ENCODE measurements around the gene BCL2.

The BCL2 gene

DNA sequence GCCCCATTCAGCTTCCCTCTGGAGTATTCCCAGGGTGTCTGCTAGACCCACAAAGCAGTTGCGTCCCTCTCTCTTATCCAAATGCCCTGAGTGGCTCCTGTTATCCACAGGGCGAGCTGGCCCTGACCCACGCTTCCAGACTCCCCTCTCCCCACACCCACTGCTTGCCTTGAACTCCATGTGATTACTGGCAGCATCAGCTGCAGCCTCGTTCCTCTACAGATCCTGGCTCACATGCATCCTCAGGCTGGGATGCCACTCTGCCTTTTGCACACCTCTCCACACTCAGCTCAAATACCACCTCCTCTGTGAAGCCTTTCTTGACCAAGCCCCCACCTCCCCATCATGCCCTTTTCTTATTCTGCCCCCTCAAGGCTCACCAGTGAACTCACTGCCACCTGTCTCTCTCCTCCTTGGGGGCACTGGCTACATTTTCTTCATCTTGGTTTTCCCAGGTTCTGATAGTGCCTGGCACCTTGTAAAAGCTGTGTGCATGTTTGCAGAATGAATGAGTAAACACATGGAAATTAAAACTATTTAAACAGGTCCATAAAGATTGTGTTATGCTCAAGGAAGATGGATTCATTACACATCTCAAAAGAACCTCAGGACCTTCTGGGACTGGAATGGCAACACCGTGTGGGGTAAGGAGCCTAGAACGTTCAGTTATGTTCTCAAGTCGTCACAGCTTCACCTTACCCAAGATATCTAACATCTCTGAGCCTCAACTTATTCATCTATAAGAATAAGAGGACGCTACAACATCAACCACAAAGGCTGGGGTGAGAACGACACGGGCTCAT is 165.0 kb downstream of the BCL2 start:
- no peak for DNase-seq

DNA sequence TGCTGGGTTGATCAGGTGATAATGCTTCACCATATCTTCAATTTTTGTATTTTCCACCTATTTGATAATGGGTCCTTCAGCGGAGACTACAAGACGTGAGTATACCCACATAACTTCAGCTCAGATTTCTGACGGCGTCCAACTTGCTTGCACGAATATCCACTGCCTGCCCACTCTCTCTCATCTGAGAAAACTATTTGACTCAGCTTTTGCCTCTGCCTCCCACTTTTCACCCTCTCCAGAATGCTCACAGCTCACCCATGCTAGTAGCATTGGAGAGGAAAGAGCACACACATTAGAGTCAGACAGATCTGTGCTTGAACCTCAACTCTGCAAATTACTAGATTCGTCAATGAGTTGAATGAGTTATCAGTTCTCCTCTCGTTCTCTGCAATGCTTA is 166.8 kb downstream of the BCL2 start:
- no peak for DNase-seq

DNA sequence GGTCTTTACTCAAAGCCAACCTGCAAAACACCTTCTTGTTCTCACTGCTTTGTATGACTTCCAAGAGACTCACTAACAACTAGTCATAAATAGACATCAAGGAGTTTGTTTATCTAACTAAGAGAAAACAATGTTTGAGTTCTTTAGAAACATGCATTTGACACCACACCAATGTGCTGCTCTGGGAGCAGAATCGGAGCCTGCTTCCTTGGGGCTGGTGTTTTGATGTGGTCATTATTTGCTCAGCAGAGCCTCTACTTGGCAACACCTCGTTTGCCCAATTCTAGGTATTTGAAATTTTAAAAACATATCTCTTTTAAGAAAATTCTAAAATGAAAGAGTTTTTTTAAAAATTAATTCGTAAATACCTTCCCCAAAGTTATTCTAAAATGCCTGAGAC is 167.5 kb downstream of the BCL2 start:
- DNase-seq: peak; percentile 58

DNA sequence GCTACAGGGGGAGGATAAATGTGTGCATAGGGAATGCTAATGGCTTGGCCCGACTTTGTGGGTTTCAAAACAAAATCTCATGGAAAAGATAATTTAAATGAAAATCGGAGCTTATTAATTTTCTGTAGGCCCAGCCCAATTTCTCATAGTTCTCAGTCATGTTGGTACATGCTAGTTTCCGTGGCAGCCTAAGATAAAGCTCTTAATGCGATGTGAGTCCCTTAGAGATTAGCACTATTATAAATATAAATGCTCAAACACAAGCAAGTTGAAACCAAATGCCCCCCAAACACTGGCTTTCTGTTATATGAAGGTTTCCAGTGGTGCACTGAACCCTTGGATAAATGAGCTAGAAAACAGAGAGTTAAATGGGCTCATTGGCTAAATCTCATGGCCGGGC is 168.0 kb downstream of the BCL2 start:
- no peak for DNase-seq

DNA sequence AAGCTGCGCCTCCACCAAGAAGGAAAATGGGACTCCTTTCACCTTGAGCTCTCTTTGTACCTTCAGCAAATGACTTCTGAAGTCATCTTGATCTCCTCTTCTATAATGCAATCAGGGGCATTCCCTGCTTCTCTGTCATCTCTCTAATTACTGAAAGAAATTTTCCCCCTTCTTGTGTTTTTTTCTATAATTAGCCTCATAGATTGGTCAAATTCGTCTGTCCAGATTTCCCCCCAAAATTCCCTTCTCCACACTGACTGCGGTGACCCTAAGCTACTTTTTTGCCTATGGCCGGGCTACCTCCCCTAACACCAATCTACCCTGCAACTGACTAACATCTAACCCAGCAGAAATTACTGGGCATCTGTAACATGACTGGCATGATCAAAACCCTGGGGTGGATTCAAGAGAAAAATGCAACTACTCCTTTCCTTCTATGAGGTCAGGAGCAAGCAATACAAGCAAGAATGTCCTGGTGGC is 168.6 kb downstream of the BCL2 start:
- no peak for DNase-seq

DNA sequence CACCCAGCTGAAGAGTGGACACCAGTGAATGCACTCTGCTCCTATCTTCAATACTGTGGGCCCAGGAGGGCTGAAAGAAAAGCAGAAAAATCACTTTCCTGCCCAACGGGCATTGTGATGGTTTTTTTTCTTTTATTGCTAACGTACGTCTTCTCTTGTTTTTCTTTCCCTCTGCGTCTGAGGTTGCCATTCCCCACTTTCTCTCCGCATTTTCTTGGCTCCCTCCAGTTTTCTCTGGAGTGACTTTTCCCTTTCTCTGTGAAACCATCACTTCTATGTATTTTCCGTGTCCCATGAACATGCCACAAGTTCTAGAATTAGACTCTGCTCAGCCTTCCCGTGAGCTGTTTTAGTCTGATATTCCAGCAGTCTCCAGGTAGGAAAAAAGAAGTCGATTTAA is 169.2 kb downstream of the BCL2 start:
- DNase-seq: no peak

DNA sequence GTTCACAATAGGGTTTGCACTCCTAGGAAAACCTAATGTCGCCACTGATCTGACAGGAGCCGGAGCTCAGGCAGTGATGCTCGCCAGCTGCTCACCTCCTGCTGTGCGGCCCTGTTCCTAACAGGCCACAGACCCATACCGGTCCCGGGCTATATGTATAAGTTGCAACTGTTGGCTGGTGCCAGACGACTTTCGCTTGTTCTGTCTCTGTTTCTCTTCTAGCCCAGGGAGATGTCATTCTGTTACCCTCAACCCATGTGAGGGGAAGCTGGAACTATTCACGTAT is 170.3 kb downstream of the BCL2 start:
- no peak for DNase-seq

DNA sequence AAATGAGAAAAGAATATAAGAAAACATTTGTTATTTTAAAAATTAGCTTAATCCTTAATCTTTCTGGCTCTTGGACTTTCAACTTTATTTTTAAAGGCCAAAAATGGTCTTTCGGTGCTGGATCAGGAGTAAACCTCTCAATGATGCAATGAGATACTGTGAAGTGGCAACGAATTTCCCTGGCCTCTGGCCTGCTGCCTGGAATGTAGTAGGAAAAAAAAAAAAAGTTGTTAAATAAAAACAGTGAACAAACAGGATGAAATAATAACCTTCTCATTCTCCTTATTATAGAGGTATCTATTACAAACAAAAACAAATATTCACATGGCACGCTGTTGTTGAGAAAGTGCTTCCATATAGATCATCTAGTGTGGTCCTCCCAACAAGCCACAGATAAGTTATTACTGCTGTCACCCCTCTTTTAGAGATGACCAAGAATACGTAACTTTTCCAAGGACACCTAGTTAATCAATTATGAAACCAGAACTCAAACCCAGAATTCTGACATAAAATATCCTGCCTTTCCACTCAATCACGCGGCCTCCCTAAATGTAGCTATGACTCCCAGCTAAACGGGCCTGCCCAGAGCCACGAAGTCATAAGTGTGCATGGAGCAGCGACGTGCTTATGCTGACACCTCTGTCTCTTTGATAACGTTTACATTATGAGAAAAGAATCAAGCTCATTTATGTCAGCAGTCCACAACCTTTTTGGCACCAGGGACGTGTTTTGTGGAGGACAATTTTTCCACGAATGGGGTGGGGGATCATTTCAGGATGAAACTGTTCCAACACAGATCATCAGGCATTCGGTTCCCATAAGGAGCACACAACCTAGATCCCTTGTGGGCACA is 170.9 kb downstream of the BCL2 start:
- no peak for DNase-seq

DNA sequence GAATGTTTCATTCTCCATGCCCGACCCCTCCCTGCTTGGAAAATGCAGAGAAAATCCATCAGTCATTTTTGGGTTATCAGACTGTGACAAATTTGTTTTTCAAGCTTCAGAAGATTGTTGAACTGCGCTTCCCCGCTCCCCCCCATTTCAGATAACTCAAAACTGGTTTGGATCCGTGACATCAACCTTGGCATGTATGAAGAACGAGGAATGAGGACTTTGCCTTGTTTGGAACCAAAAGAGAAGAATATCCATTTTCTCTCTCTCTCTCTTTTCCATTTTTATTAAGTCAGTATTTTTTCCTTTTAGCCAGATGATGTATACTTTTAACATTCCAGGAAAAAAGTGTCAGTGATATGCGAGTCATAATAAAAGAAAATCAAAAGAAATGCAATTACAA is 171.6 kb downstream of the BCL2 start:
- no peak for DNase-seq

DNA sequence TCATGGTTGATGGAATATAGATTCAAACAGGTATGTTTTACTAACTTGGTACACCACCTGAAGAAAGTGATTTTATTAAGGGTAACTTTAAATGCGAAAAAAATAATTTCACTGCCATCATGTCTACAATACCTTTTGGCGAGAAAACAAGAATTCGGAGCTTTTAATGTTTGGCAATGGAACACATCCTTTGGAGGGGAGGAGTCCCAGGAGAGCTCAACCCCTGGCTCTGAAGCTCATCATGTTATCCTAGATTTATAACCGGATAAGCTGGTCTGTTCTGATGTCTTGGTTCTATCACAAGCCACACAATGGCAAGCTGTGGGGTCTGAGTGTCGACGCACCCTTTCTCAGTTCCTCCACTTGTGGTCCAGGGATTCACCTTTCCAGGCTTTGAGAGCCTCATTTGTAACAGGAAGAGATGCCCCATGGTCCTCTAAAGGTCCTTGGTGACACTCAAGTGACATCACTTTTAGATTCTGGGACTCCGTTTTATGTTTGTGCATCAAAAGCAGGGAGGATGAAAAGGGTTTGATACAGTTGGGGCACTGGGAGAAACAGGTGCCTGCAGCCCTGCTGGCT is 172.7 kb downstream of the BCL2 start:
- DNase-seq: no peak

DNA sequence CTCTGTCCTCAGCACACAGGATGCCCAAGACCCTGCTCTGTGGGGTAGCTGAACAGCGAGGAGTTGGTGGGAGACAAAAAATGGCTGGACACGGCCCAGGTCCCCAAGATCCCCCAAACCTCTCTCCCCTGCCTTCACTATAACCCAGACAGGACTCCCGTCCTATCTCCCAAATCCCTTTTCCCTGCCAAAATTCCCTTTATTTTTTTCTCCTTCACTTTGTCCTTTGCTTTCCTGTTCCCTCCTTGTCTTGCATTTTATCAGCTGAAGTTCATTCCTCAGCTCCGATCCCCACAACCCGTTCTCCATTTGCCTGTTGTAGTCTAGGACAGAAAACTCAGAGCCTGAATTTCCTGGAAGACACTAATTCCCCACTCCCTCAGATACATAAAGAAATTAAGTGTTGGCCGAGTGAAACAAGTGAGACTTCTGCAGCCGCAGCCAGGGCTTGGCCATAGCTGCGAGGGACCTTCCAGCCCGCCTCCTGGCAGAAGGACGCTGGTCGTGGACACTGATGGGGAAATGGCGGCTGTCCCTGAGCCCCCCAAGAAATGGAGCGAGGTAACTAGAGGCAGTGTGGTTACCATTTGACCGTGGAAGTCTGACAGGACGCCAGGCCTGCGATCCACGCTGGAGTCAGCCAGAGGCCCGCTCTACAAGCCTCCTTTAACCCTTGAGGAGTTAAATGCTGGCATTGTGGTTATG is 173.6 kb downstream of the BCL2 start:
- no peak for DNase-seq

DNA sequence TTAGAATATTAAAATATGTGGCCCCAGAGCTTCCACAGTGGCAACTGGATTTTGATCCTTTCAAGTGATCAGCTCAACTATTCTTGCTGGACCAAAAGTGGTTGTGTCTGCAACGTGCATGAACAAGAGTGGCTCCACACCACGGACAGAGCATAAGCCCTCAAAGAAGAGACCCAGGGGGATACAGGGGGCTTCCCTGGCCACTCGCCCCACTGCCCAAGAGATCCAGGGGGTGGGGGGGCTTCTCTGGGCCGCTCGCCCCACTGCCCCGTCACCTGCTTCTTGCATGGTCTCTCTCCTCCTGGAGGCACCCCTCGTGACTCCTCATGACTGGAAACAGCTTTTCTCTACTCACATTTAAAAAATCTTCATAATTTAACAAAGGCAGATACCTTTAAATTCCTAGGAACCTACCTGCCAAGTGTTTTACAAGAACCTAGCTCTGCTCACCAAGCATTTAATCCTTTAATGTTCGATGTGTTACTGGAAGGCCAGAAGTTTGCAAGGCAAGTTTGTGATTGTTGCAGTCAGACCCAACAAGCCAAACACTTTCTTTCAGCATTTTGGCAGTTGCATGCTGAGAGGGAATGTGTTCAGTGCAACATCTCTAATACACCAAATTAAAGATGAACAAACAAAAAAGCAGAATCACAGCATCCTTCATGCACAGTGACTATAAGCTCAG is 174.3 kb downstream of the BCL2 start:
- DNase-seq: no peak

DNA sequence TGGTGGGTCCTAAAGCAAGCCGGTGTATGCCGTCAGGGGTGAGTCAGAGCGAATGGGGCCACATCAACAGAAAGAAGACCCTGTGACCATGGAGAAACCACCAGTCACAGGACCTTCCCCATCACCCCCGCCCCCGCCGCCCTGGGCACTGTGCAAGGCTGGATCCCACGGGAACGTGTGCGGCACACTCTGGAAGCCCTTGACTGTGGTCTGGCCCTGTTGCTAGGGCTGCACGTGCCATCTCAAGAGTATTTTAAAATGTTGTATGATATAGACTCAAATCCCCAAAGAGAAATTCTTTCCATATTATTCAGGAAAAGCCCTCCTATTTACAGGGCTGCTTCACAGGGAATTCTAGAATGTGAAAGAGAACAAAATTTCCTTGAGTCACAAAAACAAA is 174.8 kb downstream of the BCL2 start:
- DNase-seq: no peak

DNA sequence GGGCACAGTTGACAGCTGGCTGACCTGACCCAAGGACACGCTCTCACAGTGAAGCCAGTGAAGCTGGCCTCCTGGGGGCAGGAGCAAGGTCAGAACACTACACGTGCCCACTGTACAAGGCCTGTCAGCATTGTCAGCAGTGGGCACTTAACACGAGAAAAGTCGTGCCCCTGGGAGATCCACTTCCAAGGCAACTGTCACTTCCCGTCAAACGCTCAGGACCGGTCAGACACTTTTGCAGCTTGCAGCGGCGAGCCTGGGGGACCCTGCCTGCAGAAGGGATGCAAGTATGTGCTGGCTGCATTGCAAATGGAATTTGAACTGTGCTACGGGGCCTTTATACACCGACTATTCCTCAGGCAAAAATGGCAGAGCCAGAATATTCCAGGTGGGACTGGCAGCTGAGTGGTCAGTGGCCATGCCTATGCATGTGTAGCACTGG is 176.2 kb downstream of the BCL2 start:
- no peak for DNase-seq

DNA sequence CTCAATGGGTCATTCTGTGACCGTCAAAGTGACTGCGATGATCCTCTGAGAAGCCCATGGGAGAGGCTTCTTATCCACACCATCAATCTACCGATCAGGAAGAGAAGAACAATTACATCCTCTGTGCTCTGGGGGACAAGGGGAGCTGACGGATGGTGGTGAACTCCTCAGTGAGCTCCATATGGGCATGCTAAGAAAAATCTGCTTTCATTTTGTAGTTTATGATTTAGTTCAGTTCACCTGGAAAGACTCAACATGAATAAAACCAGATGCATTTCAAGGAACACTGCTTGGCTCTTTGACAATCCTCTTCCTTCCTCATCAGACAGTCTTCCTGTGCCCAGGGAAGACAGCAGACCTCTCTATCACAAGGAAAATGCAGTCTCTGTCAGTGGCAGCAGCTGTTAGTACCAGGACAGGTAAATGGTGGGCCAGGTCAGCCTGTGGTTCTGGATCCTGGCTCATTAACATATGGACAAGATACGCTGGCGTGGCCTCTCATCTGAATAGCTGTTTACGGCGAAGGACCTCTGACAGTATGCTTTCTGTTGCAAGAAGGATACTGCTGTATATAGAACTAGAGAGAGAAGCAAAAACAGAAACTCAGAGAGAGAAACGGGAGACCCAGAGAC is 176.9 kb downstream of the BCL2 start:
- no peak for DNase-seq

DNA sequence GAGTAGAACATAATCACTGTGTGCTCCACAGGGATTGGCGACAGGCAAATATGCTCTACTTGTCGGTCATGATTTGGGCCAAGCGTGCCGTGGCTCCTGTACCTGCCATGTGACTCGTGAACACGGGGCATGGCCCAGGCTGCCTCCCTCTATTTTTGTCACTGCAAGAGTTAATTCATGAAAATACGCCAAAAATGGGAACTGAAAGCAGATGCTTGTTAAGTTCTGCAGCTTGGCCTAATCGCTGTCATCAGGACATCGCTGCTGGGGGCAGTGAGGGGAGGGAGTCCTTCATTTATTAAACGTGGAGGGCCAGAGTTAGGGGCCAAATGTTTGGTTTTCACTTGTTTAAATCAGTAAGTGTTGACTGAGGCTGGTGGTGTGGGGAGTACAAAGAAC is 177.8 kb downstream of the BCL2 start:
- DNase-seq: no peak

DNA sequence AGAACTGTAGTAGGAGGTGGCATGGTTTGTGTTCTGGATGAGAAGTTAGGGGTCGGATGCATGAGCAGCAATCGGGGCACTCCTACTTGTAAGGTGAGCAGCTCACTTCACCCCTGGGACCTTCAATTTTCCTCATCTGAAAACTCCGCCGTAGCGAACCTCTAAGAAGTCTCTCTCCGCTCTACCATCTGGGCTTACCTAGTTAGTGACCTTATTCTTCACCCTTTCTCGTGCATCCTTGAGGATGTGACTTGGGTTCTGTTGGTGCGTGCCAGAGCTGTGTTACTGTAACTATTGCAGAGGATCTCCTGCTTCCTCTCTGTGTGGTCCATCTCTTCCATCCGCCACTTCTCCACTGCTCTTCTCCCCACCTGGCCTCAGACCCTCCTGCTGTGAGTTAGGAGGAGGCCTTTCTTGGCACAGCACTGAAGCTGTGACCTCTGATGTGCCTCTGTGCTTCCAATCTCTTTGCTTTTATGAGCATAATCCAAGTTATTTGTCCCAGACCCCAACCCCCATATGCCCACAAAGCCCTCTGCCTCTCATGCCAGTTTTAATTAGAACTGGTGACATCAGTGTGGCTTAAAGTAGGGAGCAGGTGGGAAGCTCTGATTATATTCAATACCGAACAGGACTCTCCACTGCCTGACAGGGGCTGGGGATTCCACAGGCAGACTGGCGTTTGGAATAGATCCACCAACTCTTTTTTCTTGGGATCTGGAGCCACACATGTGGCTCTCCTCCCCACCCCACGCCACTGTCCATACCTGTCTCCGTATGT is 178.4 kb downstream of the BCL2 start:
- no peak for DNase-seq

DNA sequence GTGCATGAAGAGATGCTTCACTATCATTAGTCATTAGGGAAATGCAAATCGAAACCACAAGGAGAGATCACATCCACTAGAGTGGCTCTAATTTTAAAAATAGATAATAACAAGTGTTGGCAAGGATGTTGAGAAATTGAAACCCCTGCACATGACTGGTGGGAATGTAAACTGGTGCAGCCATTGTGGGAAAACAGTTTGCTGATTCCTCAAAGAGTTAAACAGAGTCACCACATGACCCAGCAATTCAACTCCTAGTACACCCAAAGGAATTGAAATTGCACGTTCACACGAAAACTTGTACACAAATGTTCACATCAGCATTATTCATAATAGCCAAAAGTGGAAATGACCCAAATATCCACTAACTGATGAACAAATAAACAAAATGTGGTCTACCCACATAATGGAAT is 179.5 kb downstream of the BCL2 start:
- DNase-seq: no peak

DNA sequence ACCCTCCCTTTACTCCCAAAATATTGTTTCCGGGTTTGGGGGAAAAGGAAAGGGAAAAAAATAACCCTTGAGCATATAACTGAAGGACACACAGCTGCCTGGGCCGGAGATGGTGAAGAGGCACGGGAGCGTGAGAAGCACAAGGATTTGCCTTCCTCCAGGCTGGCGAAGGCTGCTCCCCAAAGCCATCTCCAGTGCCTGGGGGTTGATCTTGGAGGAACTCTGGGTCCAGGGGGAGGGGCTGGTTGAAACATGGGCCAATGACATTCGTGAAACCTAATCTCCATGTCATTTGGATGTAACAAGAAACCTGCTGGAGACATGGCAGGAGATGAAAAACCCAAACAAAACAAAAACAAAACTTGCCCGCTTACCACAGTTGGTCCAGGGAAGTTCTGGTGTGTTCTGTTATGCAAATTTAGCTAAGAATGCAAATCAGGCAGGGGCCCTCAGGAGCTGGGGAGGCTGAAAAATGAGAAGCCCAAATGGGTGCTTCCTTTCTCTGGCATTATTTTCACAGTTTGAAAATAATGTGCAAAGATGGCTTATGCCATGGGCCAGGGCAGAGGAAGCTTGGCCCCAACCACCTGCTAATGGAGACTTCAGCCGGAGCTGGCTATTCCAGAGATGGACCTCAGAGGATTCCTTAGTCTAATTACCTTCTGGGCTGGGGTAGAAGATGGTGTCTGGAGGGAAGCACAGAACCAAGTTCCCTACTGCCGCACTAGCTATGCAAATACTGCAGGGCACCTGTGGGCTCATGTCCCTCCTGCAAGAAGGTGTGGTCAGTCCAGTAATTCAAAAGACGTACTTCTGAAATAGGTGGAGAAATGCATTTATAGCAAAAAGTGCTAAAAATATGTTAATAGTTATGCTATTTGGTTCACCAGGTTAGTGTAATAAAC is 180.9 kb downstream of the BCL2 start:
- DNase-seq: no peak

DNA sequence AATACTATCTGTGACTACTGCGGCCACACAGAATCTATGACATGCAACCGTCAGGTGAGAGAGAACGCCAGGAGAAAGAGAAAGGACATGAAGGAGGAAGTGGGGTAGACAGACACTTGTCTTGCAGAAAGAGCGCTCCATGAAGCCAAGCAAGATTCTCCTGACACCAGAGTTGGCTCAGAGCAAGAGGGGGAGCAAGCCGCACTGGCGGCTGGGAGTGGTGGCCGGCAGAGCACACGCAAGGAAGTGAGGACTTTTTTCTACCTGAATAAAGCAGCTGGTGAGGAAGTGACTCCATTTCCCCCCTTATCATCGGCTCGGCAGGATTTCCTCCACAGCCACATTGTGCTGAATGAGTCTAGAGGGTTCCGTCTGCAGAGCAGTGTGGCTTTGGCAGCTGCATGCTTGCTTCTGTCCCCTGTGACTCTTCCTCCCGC is 181.6 kb downstream of the BCL2 start:
- peak; percentile 78 for DNase-seq
